Central memory CD4-positive, alpha-beta T cell (primary cell): ENCODE results near the gene GPHN.

Source experiments
- DNase-seq: peaks from one replicate; pipeline ENCODE4 v3.0.0; 2022
- total RNA-seq, 3 experiments: gene quantifications; one replicate each; lab custom pipeline; 2026; lab: John Stamatoyannopoulos, UW

Gene GPHN
- total RNA-seq = 12.5 to 23.1 (median 20.5) reads per million in 3 experiments

- peak; percentile 86 for DNase-seq
Measured at GRCh38 chr14:66507722-66508546, at the start of gene GPHN. GPHN (plus strand) TSS chr14:66508147.

DNA sequence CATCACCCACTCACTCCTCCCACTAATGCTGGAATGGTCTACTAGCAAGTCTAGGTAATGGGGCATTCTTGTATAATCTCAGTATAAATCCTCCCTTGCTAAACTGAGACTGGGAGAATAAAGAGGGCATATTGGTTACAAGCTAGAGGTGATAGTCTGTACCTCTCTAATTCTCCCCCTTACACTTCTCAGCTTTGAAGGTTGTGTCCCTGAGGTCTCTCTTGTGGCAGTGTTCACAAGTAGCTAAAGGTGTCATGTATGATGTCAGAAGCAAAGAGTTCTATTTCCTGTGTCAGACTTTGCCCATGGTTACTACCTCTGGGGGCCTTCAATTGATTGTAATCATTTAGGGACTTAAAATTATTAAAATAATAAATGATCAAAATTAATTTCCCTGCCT is 48.3 kb upstream of the GPHN start:
- DNase-seq = no peak

DNA sequence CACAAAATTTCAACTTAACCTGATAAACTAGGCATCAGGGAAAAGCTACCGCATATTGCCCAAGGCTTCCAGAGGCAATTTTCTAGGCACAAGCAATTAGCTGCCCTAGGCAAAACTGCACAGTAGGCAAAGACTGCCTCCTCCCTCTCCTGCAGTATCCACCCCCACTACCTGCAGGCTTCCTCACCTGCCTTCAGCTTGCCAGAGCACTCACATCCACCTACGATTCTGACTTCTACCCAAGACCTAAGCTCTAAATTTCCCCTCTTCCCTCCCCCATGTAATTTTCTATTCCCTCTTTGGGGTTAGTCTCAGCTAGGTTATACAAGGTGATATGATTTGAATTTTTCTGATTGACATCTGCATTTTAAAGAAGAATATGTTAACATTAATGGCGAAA is 43.7 kb upstream of the GPHN start:
- DNase-seq = no peak

DNA sequence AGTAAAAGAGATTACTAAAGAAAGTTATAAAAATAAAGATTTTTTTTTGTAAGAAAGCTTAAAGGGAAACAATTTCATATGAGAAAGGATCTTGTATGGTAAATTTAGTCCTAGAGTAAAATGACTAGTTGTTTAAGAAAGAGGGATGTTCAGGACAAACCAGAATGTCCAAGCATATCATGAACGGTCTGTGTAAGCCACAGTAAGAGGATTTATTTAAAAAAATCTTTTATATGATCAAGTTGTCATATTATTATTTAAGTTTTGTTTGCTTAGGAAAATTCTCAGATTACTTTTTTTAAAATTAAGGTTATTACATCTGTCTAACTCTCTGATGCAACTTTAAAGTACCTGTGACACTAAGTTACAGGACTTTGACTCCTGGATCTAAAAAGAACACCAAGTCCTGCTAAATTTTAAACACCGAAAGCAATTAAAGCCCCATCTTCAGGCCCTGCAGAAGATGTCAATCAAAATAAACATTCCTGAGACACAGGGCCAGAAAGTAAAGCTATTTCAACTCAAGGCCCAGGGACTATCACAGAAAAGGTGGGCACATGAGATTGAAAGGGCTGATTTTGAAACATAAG is 39.1 kb upstream of the GPHN start:
- DNase-seq = no peak

- no peak for DNase-seq
Measured at GRCh38 chr14:66471584-66471983, 36.4 kb upstream of the GPHN start.

GRCh38 chr14:66472251-66472650 is 35.7 kb upstream of the GPHN start:
- no peak for DNase-seq

DNA sequence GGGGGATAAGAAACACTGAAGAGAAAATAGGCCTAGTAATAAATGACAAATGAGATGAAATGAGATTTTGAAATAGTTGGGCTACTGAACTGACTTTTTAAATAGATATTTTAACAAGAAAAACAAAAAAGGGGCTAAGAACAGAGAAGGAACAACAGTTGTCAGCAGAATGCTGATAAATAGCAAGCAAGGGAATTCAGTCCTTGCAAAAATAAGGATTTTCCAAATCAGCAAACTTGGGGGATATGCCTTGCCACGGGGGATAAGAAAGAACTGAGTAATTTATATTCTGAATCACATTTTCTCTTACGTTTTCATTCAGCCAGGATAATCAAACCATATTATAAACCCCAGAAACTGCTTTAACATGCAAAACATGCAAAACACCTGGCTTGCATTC is 34.7 kb upstream of the GPHN start:
- no peak for DNase-seq

DNA sequence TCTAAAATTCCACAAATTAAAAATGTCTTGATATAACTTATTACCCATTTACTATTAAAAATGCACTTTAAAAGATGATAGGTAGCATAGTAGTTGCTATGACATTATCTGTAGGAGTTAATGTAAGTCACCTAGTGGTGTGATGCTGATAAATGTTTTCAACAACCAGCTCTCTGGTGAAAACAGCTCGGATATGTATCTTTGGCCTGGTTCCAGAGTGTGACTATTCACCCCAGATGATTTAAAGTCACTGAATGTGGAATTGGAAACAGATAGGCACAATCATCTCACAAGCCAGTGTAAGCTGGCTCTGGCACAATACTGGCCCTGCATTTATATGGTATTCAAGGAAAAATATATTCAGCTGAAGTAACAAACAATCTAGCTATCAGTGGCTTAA is 31.0 kb upstream of the GPHN start:
- DNase-seq = no peak

DNA sequence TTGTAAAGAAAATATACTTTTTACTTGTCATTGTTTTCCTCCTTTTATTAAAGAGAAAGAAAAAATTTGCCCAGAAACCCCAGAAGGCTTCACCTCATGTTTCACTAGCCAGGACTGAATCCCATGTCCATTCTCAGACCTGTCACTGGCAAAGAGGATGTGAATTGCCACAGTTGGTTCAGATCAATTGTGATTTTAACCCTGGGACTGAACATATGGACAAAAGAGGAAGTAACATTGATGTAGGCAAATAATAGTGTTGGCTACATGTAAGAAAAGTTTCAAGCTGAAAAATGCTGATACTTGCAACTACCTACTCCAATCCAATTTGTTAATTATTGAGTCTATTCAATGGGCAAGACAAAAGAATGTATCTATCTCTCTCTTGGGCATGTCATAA is 30.4 kb upstream of the GPHN start:
- DNase-seq = no peak

DNA sequence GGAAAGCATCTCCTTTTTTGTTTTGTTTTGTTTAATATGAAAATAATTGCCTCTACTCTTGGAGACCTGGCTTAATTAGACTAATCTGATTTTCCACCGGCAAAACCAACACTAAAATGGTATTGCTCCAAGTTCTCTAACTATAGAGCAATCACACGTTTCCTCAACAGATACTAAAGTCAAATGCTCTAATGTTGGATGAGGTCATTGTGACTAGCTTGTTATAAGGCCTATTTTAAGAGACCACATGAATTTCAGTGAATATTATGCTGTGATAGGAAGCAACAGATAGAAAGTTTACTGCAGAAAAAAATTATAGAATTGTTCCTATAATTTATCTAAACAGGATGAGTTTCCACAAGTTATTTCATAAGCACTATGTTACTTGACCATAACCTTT is 25.1 kb upstream of the GPHN start:
- DNase-seq = no peak

DNA sequence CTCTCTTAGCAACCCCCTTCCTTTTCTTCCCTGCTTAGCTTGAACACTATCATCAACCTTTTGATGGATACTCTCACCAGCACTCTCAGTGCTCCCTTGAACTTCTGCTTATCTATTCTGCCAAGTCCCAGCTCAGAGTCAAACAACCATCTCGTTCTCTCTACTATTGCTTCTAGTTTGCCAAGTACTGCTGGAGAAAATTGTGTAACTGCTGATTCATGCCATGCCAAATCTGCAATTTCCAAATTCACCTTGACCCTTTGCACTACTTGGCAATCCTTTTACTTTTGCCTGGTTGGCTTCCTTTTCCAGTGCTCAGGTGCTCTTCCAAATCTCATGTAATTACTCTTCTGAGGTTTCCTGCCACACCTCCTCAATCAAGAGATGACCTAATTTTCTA is 24.6 kb upstream of the GPHN start:
- no peak for DNase-seq

GRCh38 chr14:66485029-66485428 is 22.9 kb upstream of the GPHN start:
- no peak for DNase-seq

DNA sequence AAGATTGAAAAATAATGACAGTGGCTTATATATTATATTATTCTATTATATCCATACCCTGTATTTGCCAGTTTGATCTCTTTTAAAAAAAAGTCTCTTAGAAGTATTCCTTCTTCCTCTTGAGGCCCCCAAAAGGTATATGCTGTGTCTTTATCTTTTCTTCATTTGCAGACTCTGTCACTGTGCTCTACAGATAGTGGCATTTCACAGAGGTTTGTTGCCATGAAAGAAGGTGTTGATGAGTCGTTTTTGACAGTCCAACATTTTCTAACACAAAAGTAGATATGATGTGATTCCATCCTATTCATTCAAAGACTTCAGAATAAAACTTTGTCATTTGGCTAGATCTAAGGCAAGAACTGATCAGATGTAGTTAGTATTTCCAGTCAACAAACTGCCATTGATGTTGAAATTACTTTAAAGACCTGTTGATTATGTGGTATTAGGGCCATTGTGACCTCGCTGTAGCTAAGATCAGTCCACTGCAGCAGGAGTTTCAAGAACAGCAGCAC is 22.0 kb upstream of the GPHN start, which contains the start of gene CCDC196:
CCDC196 (plus strand) TSS at position 462 of the 512 bp plus-strand sequence. CDS start 132 bp downstream, outside the sequence.
- no peak for DNase-seq

DNA sequence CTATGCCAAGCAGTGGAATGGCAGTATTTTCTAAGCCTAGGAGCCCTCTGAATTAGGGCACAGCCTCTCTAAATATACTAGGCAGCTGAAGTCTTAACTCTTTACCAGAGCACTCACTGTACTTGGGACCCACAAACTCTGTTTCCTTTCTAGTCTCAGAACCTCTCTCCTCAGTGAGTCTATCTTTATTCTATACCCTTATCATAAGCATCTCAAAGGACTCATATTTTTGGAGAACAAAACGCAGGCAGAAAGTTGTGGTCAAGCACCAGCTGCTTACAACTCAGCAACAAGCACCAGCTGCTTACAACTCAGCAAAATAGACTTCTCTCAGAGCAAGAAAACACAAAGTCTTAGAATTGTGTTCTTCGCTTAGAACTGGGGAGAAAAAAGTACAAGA is 20.8 kb upstream of the GPHN start:
- DNase-seq = no peak

- no peak for DNase-seq
Measured at GRCh38 chr14:66490143-66491111, 17.5 kb upstream of the GPHN start.

GRCh38 chr14:66493750-66494149 is 14.2 kb upstream of the GPHN start:
- no peak for DNase-seq

DNA sequence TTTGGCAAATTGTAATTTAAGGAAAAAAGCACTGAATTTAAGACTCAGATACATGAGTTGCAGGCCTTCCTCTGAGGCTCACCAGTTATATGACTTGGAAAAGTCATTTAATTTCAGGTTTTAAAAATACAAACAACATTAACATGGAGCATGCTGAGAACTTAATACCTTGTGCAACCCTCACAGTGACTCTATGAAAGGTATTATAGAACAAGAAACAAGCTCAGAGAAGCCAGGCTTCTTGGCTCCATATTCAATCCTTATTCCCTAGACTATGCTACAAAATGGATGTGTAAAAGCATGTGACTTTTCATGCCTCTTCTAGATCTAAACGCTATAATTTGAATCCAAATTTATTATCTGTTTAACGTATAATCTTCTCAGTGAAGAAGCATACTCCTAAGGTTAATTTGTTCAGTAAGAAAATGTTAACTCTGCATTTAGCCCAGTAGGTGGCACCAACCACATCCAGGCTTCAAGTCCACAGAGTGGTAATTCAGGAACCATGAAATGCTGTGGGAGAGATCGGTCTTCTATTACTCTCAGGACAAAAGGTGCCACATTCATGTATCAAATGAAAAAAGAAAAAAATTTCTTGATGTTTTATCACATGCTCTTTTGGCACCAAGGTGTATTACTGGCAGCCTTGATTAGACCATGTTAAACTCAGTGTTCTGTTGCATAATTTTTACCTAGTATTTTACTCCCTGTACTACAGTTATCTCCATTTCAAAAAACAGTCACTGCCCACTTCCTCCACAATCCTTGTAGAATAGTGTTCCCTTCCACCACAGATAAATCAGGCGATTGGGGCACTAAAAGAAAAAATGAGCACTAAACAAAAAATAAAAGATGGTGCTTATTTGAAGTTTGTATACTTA is 12.5 kb upstream of the GPHN start:
- peak; percentile 31 for DNase-seq

DNA sequence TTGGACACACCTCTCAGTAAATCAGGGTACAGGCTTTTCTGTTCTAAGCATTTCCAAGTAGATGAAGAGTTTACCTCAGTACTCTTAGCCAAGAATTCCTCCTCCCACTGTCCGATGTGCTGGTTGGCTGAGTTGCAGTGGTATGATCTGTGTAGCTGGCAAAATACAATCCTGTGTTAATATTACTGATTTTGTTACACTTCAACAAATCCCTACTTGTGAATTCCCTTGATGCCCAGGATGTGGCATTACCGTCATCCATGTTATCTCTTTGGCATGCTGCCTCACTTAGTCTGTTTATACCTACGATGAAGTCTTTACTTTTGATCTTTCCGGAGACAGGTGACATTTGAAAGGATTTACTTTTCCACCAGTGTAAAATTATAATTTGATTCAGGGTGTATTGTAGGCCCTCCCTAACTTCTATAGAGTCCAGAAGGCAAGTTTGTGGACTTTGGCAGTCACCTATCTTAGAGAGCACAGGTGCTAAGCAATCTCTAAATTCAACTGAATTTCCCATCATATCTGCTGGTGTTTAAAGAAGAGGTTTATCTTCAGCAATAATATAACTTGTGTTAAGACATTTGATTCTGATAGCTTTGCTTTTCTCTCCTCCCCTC is 11.6 kb upstream of the GPHN start:
- DNase-seq = no peak

DNA sequence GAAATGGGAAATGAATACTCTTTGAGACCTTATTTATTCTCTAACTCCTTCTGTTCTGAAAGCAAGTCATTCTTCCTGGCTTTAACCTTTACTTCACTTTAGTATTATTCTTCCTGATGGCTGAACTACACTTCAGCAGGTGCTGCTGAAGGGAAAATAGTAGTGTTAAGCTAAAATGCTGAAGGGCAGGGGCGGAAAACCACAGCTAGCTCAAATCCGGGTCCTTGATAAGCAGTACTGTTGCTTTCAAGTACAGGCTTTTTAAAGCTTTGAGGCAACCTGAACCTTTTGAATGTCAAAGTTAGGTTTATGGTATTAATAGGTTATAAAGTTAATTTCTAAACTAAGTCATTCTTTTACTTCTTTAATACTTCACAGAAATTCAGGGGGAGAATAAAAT is 11.0 kb upstream of the GPHN start:
- peak; percentile 10 for DNase-seq

DNA sequence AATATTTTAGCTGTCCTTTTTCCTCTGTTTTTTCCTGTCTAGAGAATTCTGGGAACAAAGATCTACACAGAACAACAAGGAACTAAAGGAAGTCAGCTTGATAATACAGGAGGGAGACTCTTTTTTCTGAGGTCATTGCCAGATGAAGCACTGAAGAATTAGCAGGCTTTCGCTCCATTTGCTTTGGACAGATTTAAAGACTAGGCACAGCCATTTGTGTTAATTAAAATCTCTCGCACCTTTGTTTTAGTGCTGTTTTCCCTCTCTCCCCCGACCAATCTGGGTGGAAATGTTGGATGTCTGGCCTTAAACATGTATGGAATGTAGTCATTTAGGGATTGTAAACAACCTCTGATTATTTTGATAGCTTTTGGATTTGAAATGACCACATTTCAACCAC is 9.6 kb upstream of the GPHN start:
- no peak for DNase-seq

DNA sequence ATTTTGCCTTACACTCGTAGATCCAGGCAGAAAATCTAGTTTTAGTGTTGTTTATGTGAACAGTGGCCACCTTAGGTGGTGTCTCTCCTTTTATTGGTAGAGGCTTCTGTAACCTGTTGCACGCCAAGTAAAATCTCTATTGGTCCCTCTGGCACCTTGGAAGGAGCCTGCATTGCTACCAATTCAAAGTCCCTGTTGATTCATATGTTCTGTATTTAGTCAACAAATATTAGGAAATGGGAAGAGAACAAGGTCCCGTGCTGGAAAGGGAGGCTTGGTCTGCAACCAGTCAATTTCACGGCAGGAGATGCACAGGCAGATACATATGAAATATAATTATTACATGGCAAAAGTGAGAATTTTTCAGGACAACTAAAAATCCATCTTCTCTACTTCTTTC is 6.4 kb upstream of the GPHN start:
- no peak for DNase-seq
